ENCODE results near the gene FNDC3B. TPM values are rescaled to one million over a fixed set of nuclear protein-coding genes. Genes with fewer than 3 reads are reported as not detected.

Gene FNDC3B
- total and polyA plus RNA-seq, 2 donors (not counting 3 experiments of a cell fraction or from before 2014, with no cell fraction given), result 91.6 to 295 TPM

GRCh38 chr3:172059532-172059931 is 20.2 kb downstream of the FNDC3B start:
- ChIA-PET POLR2A (no interaction called here), CTCF (no interaction called here)
- Histone ChIP-seq H3K4me2 (ENCODE audit: insufficient read depth, low read length) (no peak overlapping the region), H2AFZ (ENCODE audit: low read depth, low read length) (no peak overlapping the region), H3K4me1 (ENCODE audit: control insufficient read depth, extremely low read depth, insufficient read depth, low read length) (peaks cover 74% of the 10 kb centered on the region), H3K9me3 (replicated peaks; ENCODE audit: control insufficient read depth, insufficient read depth, low read length) (no peaks in the 10 kb centered on the region), H3K36me3 (ENCODE audit: control insufficient read depth in 2 of 2, extremely low read depth in 1 of 2, insufficient read depth in 2 of 2, low read length in 2 of 2) (peaks cover 5 to 7% of the 10 kb centered on the region in 2 experiments), H3K79me2 (ENCODE audit: control insufficient read depth, insufficient read depth, low read length) (peaks cover 92% of the 10 kb centered on the region), H3K27ac (ENCODE audit: insufficient read depth, low read depth, low read length) (no peak overlapping the region), H3K27me3 (ENCODE audit: control insufficient read depth in 2 of 2, insufficient read depth in 2 of 2, low read length in 2 of 2) (no peaks in the 10 kb centered on the region), H3K9ac (replicated peaks; ENCODE audit: extremely low read depth, insufficient read depth, low read length) (no peak overlapping the region), H3K4me3 (replicated peaks in 1 of 3; ENCODE audit: insufficient read depth in 1 of 3, low read depth in 1 of 3, low read length in 3 of 3) (no peak overlapping the region), H4K20me1 (replicated peaks; ENCODE audit: control insufficient read depth, extremely low read depth, insufficient read depth, low read length) (peaks cover 34% of the 10 kb centered on the region), H3K9me1 (replicated peaks; ENCODE audit: control insufficient read depth, extremely low read depth, insufficient read depth, low read length) (no peaks in the 10 kb centered on the region)
- FAIRE-seq (no peak), DNase-seq (ENCODE audit: low read depth, low spot score) (no peak)
- intact Hi-C loops (cut with micrococcal nuclease) (no loop called here), dilution Hi-C loops (cut with MboI; ENCODE audit: extremely low pct_ligation_motif_present, low sequenced_read_pairs) (no loop called here)
- TF ChIP-seq FOS (IDR thresholded peaks at IDR 0.05; ENCODE audit: borderline replicate concordance, insufficient read depth, low read length) (no peak), JUN (IDR thresholded peaks at IDR 0.05; ENCODE audit: borderline replicate concordance, insufficient read depth, insufficient read length, low read depth) (no peak), MAX (IDR thresholded peaks at IDR 0.05; ENCODE audit: insufficient read depth, insufficient read length) (no peak), POLR2AphosphoS5 (IDR thresholded peaks at IDR 0.05; ENCODE audit: insufficient read depth, low read depth, low read length) (no peak), POLR2A (IDR thresholded peaks at IDR 0.05; ENCODE audit: low read depth, low read length) (no peak), CTCF (IDR thresholded peaks at IDR 0.05; ENCODE audit: extremely low read depth in 1 of 2, insufficient read depth in 1 of 2, low read depth in 1 of 2, low read length in 2 of 2) (no peak), GATA2 (IDR thresholded peaks at IDR 0.05; ENCODE audit: insufficient read depth, insufficient read length, low read depth, low read length) (no peak), EZH2 (IDR thresholded peaks at IDR 0.05; ENCODE audit: borderline replicate concordance, low read depth, low read length, severe bottlenecking) (no peak), MYC (IDR thresholded peaks at IDR 0.05; ENCODE audit: low read depth, low read length) (no peak)
- no TSS peak for BruUV-seq (replicated peaks)
